Stimulated activated CD8-positive, alpha-beta memory T cell treated with anti-CD3 and anti-CD28 coated beads, Interleukin-15, amount 100 ng/mL, for 1 hour (primary cell): ENCODE results near the gene WDR37.

Experiments used
- DNase-seq: peaks from one replicate; pipeline ENCODE4 v3.0.0-alpha.2; 2020; ENCODE audit warnings: low read depth

Gene WDR37

GRCh38 chr10:1074748-1075308 lies 18.6 kb downstream of the WDR37 start:
- no peak for DNase-seq

GRCh38 chr10:1078668-1079067 lies 22.5 kb downstream of the WDR37 start:
- no peak for DNase-seq

- DNase-seq = no peak
These were observed 27.4 kb downstream of the WDR37 start for GRCh38 chr10:1083581-1083980.

- DNase-seq = no peak
These were observed 28.1 kb downstream of the WDR37 start for GRCh38 chr10:1084011-1084950.

GRCh38 chr10:1085258-1085657 lies 29.1 kb downstream of the WDR37 start:
- DNase-seq = no peak

GRCh38 chr10:1086787-1087186 lies 30.6 kb downstream of the WDR37 start:
- no peak for DNase-seq

- DNase-seq = no peak
These were observed 33.0 kb downstream of the WDR37 start for GRCh38 chr10:1089017-1089689.

- no peak for DNase-seq
These were observed 34.5 kb downstream of the WDR37 start for GRCh38 chr10:1090696-1091095.

- DNase-seq = no peak
These were observed 37.5 kb downstream of the WDR37 start for GRCh38 chr10:1093696-1094095.

GRCh38 chr10:1094112-1095057 lies 38.2 kb downstream of the WDR37 start:
- no peak for DNase-seq

- DNase-seq = no peak
These were observed 39.3 kb downstream of the WDR37 start for GRCh38 chr10:1095498-1095897.

- DNase-seq = no peak
These were observed 40.2 kb downstream of the WDR37 start for GRCh38 chr10:1096287-1096889.

- DNase-seq = no peak
These were observed 41.3 kb downstream of the WDR37 start for GRCh38 chr10:1097436-1097835.

- no peak for DNase-seq
These were observed 44.0 kb downstream of the WDR37 start for GRCh38 chr10:1100143-1100542.

GRCh38 chr10:1100691-1101368 lies 44.6 kb downstream of the WDR37 start:
- no peak for DNase-seq

GRCh38 chr10:1101946-1102345 lies 45.8 kb downstream of the WDR37 start:
- DNase-seq = no peak

GRCh38 chr10:1102416-1102815 lies 46.2 kb downstream of the WDR37 start:
- no peak for DNase-seq

GRCh38 chr10:1102831-1103230 lies 46.6 kb downstream of the WDR37 start:
- no peak for DNase-seq

- DNase-seq = no peak
These were observed 47.4 kb downstream of the WDR37 start for GRCh38 chr10:1103551-1103950.

- DNase-seq = no peak
These were observed 48.8 kb downstream of the WDR37 start for GRCh38 chr10:1104971-1105370.

GRCh38 chr10:1107004-1107403 lies 50.8 kb downstream of the WDR37 start:
- no peak for DNase-seq
